Sigmoid colon (tissue), 4 donors: ENCODE results near the gene LRP11.

Experiments used
- EP300 ChIP-seq, 4 donors: sonication (generic); formaldehyde crosslinking; IDR thresholded peaks; one replicate each; pipeline ENCODE4 v1.6.1; 2017; ENCODE audit warnings: antibody characterized with exemption in 4 of 4
- POLR2A ChIP-seq, 2 donors: fragments of 450-650 bp; IDR thresholded peaks; one replicate each; pipeline ENCODE4 v1.6.1; 2016; ENCODE audit warnings: antibody characterized with exemption in 2 of 2, mild to moderate bottlenecking in 2 of 2, moderate library complexity in 2 of 2

DNA sequence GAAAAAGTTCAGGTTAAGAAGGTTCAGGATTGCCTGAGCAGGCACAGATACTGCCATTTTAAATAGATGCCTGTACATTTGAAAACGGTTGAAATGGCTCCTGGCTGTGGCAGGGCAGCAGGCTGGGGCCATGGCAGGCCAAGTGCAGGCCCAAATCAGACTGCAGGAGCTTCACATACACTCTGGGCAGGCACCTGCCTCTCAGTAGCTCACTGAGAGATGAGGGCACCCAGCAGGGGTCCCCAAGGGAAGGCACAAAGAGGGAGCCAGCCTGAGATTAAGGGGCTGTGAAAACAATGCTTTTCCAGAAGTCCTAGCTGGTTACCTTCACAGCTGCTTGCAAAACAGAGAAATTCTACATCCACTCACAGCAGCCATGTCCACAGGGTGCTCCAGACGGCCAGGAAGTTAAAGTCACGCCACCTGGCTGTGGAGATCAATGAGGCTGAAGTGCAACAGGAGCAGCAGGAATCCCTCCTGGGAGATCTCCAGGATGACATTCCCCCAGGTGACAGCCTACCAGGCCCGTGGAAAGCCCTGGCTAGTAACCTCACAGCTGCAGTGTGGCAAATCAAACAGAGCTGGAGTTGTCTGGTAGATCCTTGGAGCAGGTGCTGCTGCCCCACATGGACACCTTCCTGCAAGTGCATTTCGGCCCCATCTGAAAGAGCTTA is 39.9 kb upstream of the LRP11 start:
- TF ChIP-seq POLR2A (IDR thresholded peaks at IDR 0.05), result no peak
- TF ChIP-seq EP300 (IDR thresholded peaks at IDR 0.05), result no peak
